Stimulated activated naive CD4-positive, alpha-beta T cell treated with Interleukin-2 at 50 U/mL for 16 hours (primary cell): ENCODE results near the gene REXO1.
A peak's percentile ranks its signal among the peaks of the same experiment; 100 is the strongest.
"Not testable (repeated sequence)": the region's sequence is repeated elsewhere in the genome, so short reads cannot be mapped to it uniquely, and the experiment has no call there.

Experiments
- DNase-seq: peaks from one replicate; lab custom pipeline; 2025; lab: John Stamatoyannopoulos, UW

REXO1 gene

DNA sequence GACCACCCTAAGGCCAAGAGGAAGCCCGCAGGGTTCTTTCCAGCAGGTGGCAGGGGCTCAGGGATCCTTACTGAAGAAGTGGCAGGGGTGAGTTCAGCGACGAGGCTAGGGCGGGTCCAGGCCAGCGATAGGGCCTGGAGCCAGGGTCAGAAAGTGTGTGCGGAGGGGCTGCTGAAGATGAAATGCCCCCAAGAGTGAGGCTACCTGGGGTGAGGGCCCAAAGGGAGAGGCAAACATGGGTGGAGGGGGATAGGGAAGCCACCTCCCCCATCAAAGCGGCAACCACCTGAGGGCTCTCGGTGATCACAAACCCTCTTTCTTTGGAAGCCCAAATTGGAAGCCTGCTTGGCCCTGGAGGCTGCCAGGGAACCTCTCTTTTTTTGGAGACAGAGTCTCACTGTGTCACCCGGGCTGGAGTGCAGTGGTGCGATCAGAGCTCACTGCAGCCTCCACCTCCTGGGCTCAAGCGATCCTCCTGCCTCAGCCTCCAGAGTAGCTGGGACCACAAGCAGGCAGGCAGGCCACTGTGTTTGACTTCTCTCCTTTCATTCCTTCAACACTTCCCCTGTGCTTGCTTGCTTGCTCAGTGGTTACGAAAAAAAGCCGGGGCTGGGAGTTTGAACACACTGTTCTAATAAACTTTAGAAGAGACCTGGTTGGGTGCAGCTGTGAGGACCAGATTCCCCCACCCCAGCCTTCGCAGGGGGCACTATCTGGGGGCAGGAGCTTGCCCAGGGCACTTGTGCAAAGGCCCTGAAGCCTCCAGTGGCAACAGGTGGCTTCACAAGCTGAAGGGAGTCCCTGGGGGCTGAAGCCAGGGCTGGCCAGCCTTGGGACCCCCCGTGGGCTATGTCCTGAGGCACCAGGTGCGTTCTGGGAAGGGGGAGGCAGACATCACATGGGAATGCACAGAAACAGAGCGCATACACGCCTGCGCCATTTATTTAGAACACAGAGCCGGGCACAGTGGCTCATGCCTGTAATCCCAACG lies 34.8 kb downstream of the REXO1 start:
- no peak for DNase-seq

DNA sequence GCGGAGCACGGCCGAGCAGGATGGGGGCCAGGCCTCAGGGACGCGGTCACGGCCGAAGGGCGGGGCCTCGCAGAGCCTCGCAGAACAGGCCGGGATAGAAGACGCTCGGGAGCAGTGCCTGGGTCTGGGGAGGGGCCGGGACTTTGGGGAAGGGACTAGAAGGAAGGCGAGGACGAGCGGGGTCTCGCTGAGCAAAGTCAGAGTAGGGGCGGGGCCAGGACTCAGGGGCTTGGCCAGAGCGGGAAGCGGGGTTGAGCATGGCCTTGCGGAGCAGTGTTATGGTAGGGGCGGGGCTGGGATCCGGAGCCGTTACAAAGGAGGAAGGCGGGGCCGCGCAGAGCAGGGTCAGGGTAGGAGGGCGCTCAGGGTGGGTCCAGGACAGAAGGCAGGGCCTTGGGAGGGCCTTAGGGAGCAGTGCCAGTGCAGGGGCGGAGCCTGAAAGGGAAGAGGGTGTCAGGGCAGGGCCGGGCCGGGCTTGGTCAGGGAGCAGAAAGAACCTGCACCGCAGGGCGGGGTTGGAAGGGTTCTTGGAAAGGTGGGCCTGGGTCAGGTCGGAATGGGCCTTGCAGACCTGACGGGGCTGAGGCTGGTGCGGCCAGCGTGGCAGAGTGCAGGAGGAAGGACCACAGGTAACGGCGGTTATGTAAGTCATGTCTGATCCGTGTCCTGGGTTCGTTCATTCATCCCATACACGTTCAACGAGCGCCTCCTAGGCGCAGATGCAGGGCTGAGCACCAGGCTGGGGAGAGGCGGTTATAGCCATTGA lies 35.7 kb downstream of the REXO1 start:
- peak; percentile 84 for DNase-seq

DNA sequence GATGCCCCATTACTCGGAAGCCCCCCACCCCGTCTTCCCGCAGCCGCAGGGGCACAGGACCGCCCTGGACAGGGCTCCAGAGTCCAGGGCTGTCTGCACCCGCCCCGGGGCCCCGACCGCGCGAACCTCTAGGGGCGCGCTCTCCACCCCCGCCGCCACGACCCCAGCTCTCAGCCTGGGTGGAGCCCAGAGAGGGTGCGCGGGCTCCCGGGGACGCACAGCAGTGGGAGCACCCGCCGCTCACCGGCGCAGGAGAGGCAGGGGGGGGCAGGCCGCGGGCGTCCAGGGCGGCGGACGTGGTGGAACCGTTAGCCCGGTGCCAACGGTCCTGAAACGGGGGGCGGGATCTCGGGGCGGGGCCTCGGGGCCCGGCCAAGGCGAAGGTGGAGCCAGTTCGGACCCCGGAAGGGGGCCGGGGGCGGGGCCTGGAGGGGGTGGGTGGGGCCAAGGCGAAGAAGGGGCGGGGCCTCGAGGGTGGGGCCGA lies 36.3 kb downstream of the REXO1 start, which contains the start of gene ATP8B3:
TSS of gene ATP8B3 (minus strand) at position 335 of the 484 bp plus-strand sequence. CDS start 540 bp downstream, outside the sequence.
- no peak for DNase-seq

DNA sequence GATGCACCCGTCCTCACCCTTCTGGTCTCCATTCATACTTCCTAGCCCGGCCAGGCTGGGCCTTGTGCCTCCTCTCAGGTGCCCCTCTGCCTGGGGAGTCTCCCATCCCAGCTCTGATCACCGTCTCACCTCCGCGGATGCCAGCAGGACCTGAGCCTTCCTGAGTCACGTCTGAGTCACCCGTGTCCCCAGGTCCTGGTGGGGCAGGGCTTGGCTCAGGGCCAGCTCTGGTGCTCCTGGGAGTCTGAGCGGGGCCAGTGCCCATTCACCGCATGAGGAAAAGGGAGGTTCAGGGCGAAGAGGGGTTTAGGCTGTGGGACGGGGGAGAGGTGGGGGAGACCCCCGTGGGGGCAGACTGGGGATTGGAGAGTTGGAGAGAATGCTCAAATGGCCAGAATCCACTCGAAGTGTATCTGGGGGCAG lies 36.8 kb downstream of the REXO1 start:
- peak; percentile 48 for DNase-seq

DNA sequence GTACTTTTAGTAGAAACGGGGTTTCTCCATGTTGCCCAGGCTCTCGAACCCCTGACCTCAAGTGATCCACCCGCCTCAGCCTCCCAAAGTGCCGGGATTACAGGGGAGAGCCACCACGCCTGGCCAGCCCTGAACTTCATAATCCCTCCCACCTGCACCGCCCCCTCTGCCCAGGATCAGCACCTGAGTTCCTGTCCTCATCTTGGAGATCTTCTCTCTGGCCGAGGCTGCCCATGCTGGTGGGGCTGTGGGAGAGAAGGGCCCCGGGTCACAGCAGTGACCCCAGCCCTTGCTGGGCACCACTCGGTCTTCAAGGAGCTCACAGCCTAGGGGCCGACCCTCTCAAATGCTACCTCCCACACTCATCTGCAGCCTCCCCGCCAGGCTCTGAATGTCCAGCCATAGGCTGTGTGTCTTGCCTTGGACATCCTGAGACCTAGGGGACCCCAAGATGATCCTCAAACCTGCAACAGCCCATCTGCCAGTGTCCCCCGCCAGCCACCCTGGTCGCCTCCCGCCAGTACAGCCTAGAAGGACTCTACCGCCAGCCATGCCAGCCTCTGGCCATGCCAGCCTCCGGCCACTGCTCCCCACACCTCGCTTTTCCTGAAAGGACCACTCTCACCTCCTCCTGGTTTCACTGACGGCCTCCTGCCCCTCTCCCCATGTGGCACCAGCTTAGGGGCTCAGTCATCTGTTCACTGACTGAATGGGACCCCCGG lies 37.7 kb downstream of the REXO1 start:
- no peak for DNase-seq

DNA sequence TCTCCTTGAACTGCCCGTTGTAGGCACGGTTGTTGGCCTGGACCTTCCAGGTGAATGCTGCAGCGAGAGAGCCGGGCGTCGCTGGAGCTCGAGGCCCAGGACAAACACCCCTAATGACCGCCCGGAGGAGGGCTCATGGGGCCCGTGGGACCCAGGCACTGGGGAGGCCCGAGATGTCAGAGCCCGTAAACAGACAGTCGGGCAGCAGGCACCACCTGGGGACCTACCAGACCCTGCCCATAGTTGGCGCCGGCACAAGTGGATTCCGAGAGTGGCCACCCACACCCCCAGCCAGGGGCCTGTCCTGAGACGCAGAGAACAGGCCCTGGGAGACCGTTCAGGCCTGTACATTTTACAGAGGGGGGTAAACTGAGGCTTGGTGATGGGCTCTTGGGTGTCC lies 38.6 kb downstream of the REXO1 start:
- DNase-seq = no peak

DNA sequence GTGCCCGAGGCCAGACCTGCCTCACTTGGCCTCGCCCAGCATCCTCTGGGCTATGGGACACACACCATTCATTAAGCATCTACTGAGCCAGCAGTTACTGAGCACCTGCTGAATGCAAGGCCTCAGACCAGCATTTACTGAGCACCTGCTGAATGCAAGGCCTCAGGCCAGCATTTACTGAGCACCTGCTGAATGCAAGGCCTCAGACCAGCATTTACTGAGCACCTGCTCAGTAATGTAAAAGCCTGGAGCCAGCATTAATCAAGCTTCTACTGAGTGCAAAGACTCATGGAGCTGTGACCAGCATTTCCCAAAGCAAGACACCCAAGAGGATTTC lies 39.9 kb downstream of the REXO1 start:
- DNase-seq = no peak

DNA sequence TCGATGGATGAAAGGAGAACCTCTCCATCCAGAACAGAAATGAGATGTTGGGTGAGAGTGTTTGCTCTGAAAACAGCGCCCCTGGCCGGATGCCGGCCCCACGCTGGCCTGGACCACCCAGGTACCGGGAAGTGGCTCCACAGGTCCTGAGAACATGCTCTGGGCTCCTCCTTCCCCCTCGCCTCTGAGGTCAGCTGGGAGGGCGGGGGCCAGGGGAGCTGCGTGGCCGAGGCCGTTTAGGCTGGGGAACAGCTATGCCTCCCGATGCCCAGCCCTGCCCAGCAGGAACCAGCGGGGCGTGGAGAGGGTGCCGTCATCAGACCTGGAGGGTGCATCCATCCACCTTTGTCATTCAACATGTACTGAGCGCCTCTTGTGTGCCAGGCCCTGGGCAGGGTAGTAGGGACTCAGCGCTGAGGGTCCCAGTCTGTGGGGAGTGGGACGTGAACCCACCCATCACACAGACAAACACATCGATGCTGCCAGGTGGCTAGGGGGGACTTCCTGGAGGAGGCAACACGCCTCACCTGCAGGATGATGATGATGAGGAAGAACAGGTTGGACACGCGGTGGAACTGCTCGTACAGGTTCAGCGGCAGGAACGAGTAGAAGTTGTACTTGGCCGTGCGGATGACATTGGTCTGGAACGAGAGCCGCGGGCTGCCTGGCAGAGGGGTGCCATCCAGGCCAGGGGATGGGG lies 40.4 kb downstream of the REXO1 start:
- DNase-seq = no peak

DNA sequence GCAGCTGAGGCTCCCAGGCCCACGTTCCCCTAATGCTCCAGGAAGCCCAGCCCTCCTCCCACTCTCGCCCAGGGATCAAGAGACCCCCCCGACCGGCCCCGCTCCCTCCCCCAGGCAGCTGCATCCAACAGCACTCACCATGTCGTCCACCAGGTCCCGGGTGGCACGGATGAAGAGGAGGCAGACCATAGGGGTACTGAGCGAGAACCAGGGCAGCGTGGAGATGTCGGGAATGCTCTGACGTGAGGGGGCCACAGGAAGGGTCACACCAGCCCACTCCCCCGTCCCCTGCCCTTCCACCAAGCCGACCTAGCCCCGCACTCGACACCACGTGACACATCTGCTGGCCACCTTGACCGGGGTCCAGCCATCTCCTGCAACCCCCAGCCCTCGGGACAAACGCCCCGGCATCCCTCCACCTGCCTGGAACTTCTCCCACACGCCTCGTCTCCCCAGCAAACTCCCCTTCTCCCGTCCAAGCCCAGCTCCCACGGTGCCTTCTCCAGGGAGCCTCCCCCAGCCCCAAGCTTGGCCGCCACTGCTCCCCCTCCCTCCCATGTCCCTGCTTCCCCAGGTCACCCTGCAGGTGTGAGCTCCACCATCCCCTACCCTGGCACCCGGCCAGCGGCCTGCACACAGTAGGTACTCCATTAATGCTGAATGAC lies 41.1 kb downstream of the REXO1 start:
- DNase-seq = no peak

DNA sequence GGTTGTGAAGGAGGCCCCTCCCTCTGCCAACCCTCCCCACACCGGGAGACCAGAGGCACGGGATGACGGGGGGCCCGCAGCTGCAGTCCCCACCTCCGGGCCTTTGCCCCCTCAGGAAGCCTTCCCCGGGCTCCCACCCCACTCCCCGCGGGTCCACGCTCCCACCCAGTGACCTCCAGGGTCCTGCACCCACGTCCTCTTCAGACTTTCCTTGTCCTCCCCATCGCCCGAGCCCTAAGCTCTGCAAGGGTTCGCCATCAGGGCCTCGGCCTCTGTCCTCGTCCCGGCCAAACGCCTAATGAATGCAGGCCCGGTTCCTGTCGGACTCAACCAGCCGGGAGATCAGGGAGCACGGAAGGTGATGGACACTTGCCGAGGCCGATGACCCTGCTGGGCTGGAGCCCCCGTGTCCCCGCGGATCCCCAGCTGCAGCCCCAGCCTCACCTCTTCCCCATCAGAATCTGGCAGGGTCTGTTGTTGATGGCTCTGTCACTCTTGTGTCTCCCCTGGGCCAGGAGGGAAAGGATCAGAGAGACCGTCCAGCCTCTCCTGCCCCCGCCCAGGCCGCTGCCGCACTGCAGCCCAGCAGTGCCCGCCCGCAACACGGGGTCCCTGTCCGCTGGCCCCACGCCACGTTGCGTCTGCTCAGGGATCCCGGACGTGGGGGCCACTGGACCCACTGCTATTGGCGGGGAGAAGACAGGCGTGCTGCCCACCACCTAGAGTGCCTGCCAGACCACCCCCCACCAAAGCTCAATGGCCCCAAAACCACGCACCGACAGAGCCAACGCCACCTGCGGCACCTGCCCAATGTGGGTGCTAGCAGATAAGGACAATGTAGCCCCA lies 41.9 kb downstream of the REXO1 start:
- no peak for DNase-seq

DNA sequence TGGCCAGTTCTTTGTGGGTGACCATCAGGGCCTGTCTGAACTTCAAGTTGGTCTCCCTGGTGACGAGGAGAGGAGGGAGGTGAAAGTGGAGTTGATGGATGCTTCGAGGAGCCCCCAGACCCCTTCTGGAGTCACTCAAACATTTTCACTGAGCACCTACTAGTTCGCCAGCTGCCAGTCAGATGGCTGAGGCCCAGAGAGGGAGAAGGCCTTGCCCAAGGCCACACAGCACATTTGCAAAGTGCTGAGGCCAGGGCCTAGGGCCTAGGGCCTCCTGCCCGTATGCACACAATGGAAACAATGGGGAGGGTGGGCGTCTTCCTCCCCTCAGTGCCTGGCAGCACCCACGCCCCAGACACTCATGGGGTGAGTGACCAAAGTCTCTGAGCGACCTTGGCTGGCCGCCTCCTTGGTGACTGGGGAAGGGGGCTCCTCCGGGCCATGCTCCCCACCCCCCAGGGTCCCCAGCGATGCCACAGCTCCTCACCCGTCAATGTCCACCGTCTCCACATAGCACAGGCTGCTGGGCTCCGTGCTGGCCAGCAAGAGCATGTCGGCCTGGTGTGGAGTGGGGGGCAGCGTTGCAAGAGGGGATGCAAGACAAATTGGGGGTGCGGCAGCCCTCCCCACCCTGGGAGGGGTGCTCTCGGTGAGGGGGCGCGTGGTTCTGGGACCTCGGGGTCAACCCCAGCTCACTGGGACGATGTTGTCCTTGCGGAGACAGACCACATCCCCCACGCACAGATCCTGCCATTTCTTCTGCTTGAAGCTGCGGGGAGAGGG lies 42.7 kb downstream of the REXO1 start:
- no peak for DNase-seq

DNA sequence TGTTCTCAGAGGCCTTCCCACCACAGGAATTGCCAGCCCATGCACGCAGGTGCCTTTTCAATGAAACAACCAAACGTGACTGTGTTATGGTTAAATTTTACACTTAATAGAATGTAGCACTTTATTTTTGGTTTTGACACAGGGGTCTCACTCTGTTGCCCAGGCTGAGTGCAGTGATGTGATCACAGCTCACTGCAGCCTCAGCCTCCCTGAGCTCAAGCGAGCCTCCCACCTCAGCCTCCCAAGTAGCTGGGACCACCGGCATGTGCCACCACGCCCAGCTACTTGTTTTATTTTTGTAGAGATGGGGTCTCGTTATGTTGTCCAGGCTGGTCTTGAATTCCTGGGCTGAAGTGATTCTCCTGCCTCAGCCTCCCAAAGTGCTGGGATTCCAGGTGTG lies 43.4 kb downstream of the REXO1 start:
- no peak for DNase-seq

DNA sequence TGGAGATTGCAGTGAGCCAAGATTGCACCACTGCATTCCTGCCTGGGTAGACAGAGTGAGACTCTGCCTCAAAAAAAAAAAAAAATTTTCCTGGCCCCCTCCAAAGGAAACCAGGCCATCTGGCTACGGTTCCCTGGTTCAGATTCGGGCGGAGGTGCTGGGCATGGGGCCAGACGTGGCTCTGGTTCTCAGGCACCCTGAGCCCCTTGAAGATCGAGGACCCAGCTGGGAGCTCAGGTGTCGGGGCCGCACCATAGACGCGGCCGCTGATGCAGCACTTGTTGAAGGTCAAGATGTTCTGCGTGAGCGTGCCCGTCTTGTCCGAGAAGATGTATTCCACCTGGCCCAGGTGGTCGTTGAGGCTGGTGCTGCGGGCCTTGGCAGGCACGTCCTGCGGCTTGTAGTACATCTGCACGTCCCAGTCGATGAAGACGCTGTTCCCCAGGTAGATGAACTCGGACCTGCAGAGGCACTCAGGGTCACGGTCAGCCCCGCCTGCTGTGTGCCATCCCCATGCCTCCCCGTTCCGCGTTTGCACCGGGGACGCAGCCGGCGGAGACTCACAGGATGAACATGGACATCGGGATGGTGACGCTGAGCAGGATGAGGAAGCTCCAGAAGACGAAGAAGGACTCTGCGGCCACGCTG lies 48.5 kb downstream of the REXO1 start:
- DNase-seq = no peak

DNA sequence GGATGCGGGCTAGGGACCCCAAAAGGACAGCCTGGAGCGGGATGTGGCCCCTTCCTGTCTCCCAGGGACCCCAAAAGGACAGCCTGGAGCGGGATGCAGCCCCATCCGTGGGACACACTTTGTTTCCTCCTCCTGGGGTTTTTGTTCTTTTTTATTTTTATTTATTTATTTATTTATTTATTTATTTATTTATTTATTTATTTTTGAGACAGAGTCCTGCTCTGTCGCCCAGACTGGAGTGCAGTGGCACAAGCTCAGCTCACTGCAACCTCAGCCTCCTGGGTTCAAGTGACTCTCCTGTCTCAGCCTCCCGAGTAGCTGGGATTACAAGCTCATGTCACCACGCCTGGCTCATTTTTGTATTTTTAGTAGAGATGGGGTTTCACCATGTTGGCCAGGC lies 51.0 kb downstream of the REXO1 start:
- not testable (repeated sequence) for DNase-seq

DNA sequence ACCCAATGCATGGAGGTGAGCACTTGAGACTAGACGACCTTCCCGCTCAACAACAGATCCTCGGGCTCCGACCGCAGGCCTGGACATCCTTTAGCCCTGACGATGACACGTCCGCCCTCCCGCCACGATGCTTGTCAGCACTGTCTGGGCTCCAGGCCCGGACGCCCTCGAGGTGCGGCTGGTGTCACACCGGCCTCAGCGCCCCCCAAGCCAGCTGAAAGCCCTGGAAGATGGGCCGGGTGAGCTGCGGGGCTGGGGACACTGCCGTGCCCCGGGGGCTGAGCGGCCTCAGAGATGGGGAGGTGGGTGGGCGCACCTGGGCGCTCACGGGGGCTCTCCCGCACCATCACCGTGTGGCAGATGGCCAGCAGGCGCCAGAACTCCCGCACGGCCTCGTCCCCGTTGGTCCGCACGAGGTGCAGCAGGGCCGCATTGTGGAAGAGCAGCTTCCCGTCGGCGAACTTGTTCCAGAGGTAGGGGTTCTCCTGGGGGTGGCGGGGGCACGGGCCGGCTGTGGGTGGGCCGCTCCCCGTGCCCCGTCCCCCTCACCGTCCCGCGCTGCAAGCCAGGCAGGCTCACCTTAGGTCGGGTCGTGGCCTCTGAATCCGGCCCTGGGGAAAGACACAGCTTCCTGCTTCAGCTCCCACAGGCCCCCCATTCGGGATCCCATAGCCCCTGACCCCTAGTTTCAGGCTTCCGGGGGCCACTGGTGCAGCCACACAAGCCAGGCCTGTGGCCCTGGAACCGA lies 51.7 kb downstream of the REXO1 start:
- no peak for DNase-seq

DNA sequence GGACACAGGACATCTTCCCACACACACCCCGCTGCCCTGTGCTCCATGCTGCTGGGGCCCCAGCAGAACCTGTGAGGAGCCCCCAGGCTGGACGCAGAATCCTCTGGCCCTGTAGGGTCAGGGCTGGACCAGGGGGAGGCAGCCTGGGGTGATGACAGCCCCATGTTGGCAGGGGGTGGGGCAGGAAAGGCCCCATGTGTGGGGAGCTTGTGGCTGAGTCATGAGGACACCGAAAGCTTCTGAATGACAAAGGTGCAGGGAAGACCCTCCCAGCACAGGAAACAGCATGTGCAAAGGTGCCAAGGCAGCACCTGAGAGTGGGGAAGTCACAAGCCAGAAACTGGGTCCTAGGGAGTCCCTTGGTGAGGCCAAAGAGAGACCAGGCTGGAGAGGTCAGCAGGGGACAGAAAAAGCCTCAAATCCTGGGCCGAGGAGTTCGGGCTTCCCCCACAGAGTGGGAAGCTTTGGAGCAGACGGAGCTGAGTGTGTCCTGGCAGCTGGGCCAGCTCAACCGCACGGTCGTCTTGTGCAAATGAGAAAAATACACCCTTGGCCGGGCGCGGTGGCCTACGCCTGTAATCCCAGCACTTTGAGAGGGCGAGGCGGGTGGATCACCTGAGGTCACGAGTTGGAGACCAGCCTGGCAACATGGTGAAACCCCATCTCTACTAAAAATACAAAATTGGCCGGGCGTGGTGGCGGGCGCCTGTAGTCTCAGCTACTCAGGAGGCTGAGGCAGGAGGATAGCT lies 53.7 kb downstream of the REXO1 start:
- DNase-seq = no peak

DNA sequence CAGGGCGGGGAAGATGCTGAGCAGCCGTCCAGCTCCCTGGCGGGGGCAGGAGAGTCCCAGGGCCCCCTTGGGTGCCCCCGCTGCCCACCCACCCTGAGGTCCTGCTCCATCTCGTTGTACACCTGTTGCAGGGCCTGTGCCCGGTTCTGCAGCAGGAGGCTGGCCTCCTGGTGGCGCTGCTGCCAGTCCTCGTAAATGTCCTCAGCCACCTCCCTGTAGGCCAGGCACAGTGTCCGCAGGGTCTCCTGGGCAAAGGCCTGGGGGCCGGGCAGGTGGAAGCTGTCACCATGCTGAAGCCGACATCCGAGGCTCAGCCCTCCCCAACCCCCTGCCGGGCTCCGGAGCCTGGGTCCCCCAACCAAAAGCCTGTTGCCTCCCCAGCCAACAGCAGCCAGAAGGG lies 56.4 kb downstream of the REXO1 start:
- no peak for DNase-seq
